ENCODE results near the gene GRIA4.

GRIA4 gene

GRCh38 chr11:105697291-105697690 lies 87.4 kb downstream of the GRIA4 start:
- Histone ChIP-seq H2BK15ac (ENCODE audit: low read depth, poor library complexity, severe bottlenecking) (no peak overlapping the region), H2AK5ac (ENCODE audit: low read length, severe bottlenecking) (no peak overlapping the region), H3K4me1 (ENCODE audit: control insufficient read depth, insufficient read depth, low read depth, low read length) (no peaks in the 10 kb centered on the region), H3K79me1 (replicated peaks; ENCODE audit: low read length, poor library complexity, severe bottlenecking) (no peaks in the 10 kb centered on the region), H3K4me3 (ENCODE audit: insufficient read depth in 1 of 2, low read depth in 1 of 2, low read length in 2 of 2) (no peak overlapping the region), H4K8ac (ENCODE audit: low read length) (no peak overlapping the region), H2BK120ac (ENCODE audit: low read depth, low read length) (no peak overlapping the region), H2BK5ac (ENCODE audit: low read depth, low read length, poor library complexity, severe bottlenecking) (no peak overlapping the region), H3K23ac (ENCODE audit: low read length in 2 of 2) (no peak overlapping the region), H2AFZ (ENCODE audit: low read depth, low read length) (no peak overlapping the region), H4K91ac (ENCODE audit: low read length) (no peak overlapping the region), H3K4ac (ENCODE audit: low read depth in 1 of 2, low read length in 2 of 2) (no peak overlapping the region), H3K36me3 (ENCODE audit: control insufficient read depth in 1 of 2, insufficient read depth in 2 of 2, low read depth in 1 of 2, low read length in 2 of 2) (no peaks in the 10 kb centered on the region), H3K27me3 (ENCODE audit: control insufficient read depth in 1 of 2, insufficient read depth in 1 of 2, low read length in 2 of 2) (no peaks in the 10 kb centered on the region), H2BK12ac (ENCODE audit: low read length in 2 of 2) (no peak overlapping the region), H3K9me3 (ENCODE audit: control insufficient read depth, low read length) (no peaks in the 10 kb centered on the region), H3K27ac (ENCODE audit: low read length, poor library complexity, severe bottlenecking) (no peak overlapping the region), H3K9ac (ENCODE audit: low read length) (no peak overlapping the region), H3K4me2 (ENCODE audit: low read length, poor library complexity, severe bottlenecking) (no peak overlapping the region), H3K18ac (ENCODE audit: low read depth in 1 of 2, low read length in 2 of 2) (no peak overlapping the region), H3K14ac (ENCODE audit: low read length in 2 of 2) (no peak overlapping the region)
- WGBS: 47% methylated on average over 1 of the region's 1 CpG
- DNase-seq: no peak

GRCh38 chr11:105699203-105699602 lies 89.3 kb downstream of the GRIA4 start:
- no peaks in the 10 kb centered on the region for H3K9me3 ChIP-seq (ENCODE audit: control insufficient read depth, low read length)
- H3K4me3 ChIP-seq (ENCODE audit: insufficient read depth in 1 of 2, low read depth in 1 of 2, low read length in 2 of 2): no peak overlapping the region
- H3K23ac ChIP-seq (ENCODE audit: low read length in 2 of 2): no peak overlapping the region
- H3K9ac ChIP-seq (ENCODE audit: low read length): no peak overlapping the region
- no peak overlapping the region for H3K27ac ChIP-seq (ENCODE audit: low read length, poor library complexity, severe bottlenecking)
- H2AK5ac ChIP-seq (ENCODE audit: low read length, severe bottlenecking): no peak overlapping the region
- H3K18ac ChIP-seq (ENCODE audit: low read depth in 1 of 2, low read length in 2 of 2): no peak overlapping the region
- WGBS: 100% methylated on average over 1 of the region's 3 CpGs
- no peak overlapping the region for H2AFZ ChIP-seq (ENCODE audit: low read depth, low read length)
- no peaks in the 10 kb centered on the region for H3K4me1 ChIP-seq (ENCODE audit: control insufficient read depth, insufficient read depth, low read depth, low read length)
- no peak overlapping the region for H3K4ac ChIP-seq (ENCODE audit: low read depth in 1 of 2, low read length in 2 of 2)
- H2BK120ac ChIP-seq (ENCODE audit: low read depth, low read length): no peak overlapping the region
- H4K91ac ChIP-seq (ENCODE audit: low read length): no peak overlapping the region
- H3K14ac ChIP-seq (ENCODE audit: low read length in 2 of 2): no peak overlapping the region
- H4K8ac ChIP-seq (ENCODE audit: low read length): no peak overlapping the region
- no peaks in the 10 kb centered on the region for H3K27me3 ChIP-seq (ENCODE audit: control insufficient read depth in 1 of 2, insufficient read depth in 1 of 2, low read length in 2 of 2)
- H3K36me3 ChIP-seq (ENCODE audit: control insufficient read depth in 1 of 2, insufficient read depth in 2 of 2, low read depth in 1 of 2, low read length in 2 of 2): no peaks in the 10 kb centered on the region
- no peak overlapping the region for H2BK12ac ChIP-seq (ENCODE audit: low read length in 2 of 2)
- H3K79me1 ChIP-seq (replicated peaks; ENCODE audit: low read length, poor library complexity, severe bottlenecking): no peaks in the 10 kb centered on the region
- DNase-seq: no peak
- no peak overlapping the region for H2BK15ac ChIP-seq (ENCODE audit: low read depth, poor library complexity, severe bottlenecking)
- H2BK5ac ChIP-seq (ENCODE audit: low read depth, low read length, poor library complexity, severe bottlenecking): no peak overlapping the region
- H3K4me2 ChIP-seq (ENCODE audit: low read length, poor library complexity, severe bottlenecking): no peak overlapping the region

GRCh38 chr11:105700271-105700670 lies 90.4 kb downstream of the GRIA4 start:
- H3K4me2 ChIP-seq (ENCODE audit: low read length, poor library complexity, severe bottlenecking): no peak overlapping the region
- H3K14ac ChIP-seq (ENCODE audit: low read length in 2 of 2): no peak overlapping the region
- no peaks in the 10 kb centered on the region for H3K79me1 ChIP-seq (replicated peaks; ENCODE audit: low read length, poor library complexity, severe bottlenecking)
- H4K91ac ChIP-seq (ENCODE audit: low read length): no peak overlapping the region
- no peak overlapping the region for H2AK5ac ChIP-seq (ENCODE audit: low read length, severe bottlenecking)
- H3K4me1 ChIP-seq (ENCODE audit: control insufficient read depth, insufficient read depth, low read depth, low read length): no peaks in the 10 kb centered on the region
- H3K4ac ChIP-seq (ENCODE audit: low read depth in 1 of 2, low read length in 2 of 2): no peak overlapping the region
- no peaks in the 10 kb centered on the region for H3K27me3 ChIP-seq (ENCODE audit: control insufficient read depth in 1 of 2, insufficient read depth in 1 of 2, low read length in 2 of 2)
- H3K9me3 ChIP-seq (ENCODE audit: control insufficient read depth, low read length): no peaks in the 10 kb centered on the region
- H3K4me3 ChIP-seq (ENCODE audit: insufficient read depth in 1 of 2, low read depth in 1 of 2, low read length in 2 of 2): no peak overlapping the region
- no peak overlapping the region for H4K8ac ChIP-seq (ENCODE audit: low read length)
- no peak overlapping the region for H2BK15ac ChIP-seq (ENCODE audit: low read depth, poor library complexity, severe bottlenecking)
- H3K27ac ChIP-seq (ENCODE audit: low read length, poor library complexity, severe bottlenecking): no peak overlapping the region
- no peak overlapping the region for H3K18ac ChIP-seq (ENCODE audit: low read depth in 1 of 2, low read length in 2 of 2)
- H2AFZ ChIP-seq (ENCODE audit: low read depth, low read length): no peak overlapping the region
- H2BK12ac ChIP-seq (ENCODE audit: low read length in 2 of 2): no peak overlapping the region
- no peak overlapping the region for H3K9ac ChIP-seq (ENCODE audit: low read length)
- DNase-seq: no peak
- no peak overlapping the region for H2BK5ac ChIP-seq (ENCODE audit: low read depth, low read length, poor library complexity, severe bottlenecking)
- H3K36me3 ChIP-seq (ENCODE audit: control insufficient read depth in 1 of 2, insufficient read depth in 2 of 2, low read depth in 1 of 2, low read length in 2 of 2): no peaks in the 10 kb centered on the region
- no peak overlapping the region for H2BK120ac ChIP-seq (ENCODE audit: low read depth, low read length)
- H3K23ac ChIP-seq (ENCODE audit: low read length in 2 of 2): no peak overlapping the region

- Histone ChIP-seq H3K23ac (ENCODE audit: low read length in 2 of 2) (no peak overlapping the region), H3K4me2 (ENCODE audit: low read length, poor library complexity, severe bottlenecking) (no peak overlapping the region), H3K27ac (ENCODE audit: low read length, poor library complexity, severe bottlenecking) (no peak overlapping the region), H2BK12ac (ENCODE audit: low read length in 2 of 2) (no peak overlapping the region), H2BK15ac (ENCODE audit: low read depth, poor library complexity, severe bottlenecking) (no peak overlapping the region), H3K79me1 (replicated peaks; ENCODE audit: low read length, poor library complexity, severe bottlenecking) (no peaks in the 10 kb centered on the region), H2AFZ (ENCODE audit: low read depth, low read length) (no peak overlapping the region), H2AK5ac (ENCODE audit: low read length, severe bottlenecking) (no peak overlapping the region), H3K4me1 (ENCODE audit: control insufficient read depth, insufficient read depth, low read depth, low read length) (no peaks in the 10 kb centered on the region), H4K91ac (ENCODE audit: low read length) (no peak overlapping the region), H2BK5ac (ENCODE audit: low read depth, low read length, poor library complexity, severe bottlenecking) (no peak overlapping the region), H3K9ac (ENCODE audit: low read length) (no peak overlapping the region), H3K4me3 (ENCODE audit: insufficient read depth in 1 of 2, low read depth in 1 of 2, low read length in 2 of 2) (no peak overlapping the region), H2BK120ac (ENCODE audit: low read depth, low read length) (no peak overlapping the region), H3K27me3 (ENCODE audit: control insufficient read depth in 1 of 2, insufficient read depth in 1 of 2, low read length in 2 of 2) (no peaks in the 10 kb centered on the region), H3K18ac (ENCODE audit: low read depth in 1 of 2, low read length in 2 of 2) (no peak overlapping the region), H3K4ac (ENCODE audit: low read depth in 1 of 2, low read length in 2 of 2) (no peak overlapping the region), H4K8ac (ENCODE audit: low read length) (no peak overlapping the region), H3K9me3 (ENCODE audit: control insufficient read depth, low read length) (no peaks in the 10 kb centered on the region), H3K14ac (ENCODE audit: low read length in 2 of 2) (no peak overlapping the region), H3K36me3 (ENCODE audit: control insufficient read depth in 1 of 2, insufficient read depth in 2 of 2, low read depth in 1 of 2, low read length in 2 of 2) (no peaks in the 10 kb centered on the region)
- WGBS: 94% methylated on average over 3 of the region's 3 CpGs
- DNase-seq: no peak
Observed at GRCh38 chr11:105701098-105701497, 91.2 kb downstream of the GRIA4 start.
